GM21381 (cell line): ENCODE data around the gene CDH4.

ENCODE experiments used
- ATAC-seq: cut with Tn5 transposase; IDR thresholded peaks from one replicate; pipeline ENCODE4 v1.9.1; 2021; ENCODE audit warnings: mild to moderate bottlenecking, moderate library complexity; ENCODE audit not compliant: unreplicated experiment

The CDH4 gene

GRCh38 chr20:61754976-61755778, 503.1 kb downstream of the CDH4 start:
- ATAC-seq: no peak

- ATAC-seq: no peak
Measured at GRCh38 chr20:61755971-61756845, 504.1 kb downstream of the CDH4 start.

- ATAC-seq: no peak
Measured at GRCh38 chr20:61756966-61757677, 505.1 kb downstream of the CDH4 start.

- no peak for ATAC-seq
Measured at GRCh38 chr20:61757678-61758563, 505.9 kb downstream of the CDH4 start.

GRCh38 chr20:61758564-61759200, 506.6 kb downstream of the CDH4 start:
- no peak for ATAC-seq

GRCh38 chr20:61759286-61760065, 507.4 kb downstream of the CDH4 start:
- ATAC-seq: no peak

GRCh38 chr20:61760321-61760720, 508.3 kb downstream of the CDH4 start:
- ATAC-seq: no peak

- no peak for ATAC-seq
Measured at GRCh38 chr20:61760731-61761130, 508.7 kb downstream of the CDH4 start.

- no peak for ATAC-seq
Measured at GRCh38 chr20:61761453-61762166, 509.5 kb downstream of the CDH4 start.

GRCh38 chr20:61762167-61762710, 510.2 kb downstream of the CDH4 start:
- no peak for ATAC-seq

- ATAC-seq: no peak
Measured at GRCh38 chr20:61762886-61763739, 511.1 kb downstream of the CDH4 start.

- no peak for ATAC-seq
Measured at GRCh38 chr20:61763740-61764400, 511.8 kb downstream of the CDH4 start.

GRCh38 chr20:61764471-61765025, 512.5 kb downstream of the CDH4 start:
- ATAC-seq: no peak

- no peak for ATAC-seq
Measured at GRCh38 chr20:61765081-61765870, 513.2 kb downstream of the CDH4 start.

- ATAC-seq: no peak
Measured at GRCh38 chr20:61765871-61766654, 514.0 kb downstream of the CDH4 start.
